GM03348 (cell line): Measurements from ENCODE around the gene FAAP20.

Source experiments
- DNase-seq: peaks from one replicate; pipeline ENCODE4 v3.0.0; 2012; ENCODE audit warnings: low spot score

The FAAP20 gene

GRCh38 chr1:2210084-2210653, 15.6 kb upstream of the FAAP20 start:
- DNase-seq: no peak

GRCh38 chr1:2209400-2210083, 15.0 kb upstream of the FAAP20 start:
- no peak for DNase-seq

- DNase-seq: peak; percentile 72
Observed at GRCh38 chr1:2208309-2209239, 14.0 kb upstream of the FAAP20 start.

GRCh38 chr1:2206813-2207487, 12.4 kb upstream of the FAAP20 start:
- DNase-seq: no peak

GRCh38 chr1:2205191-2205952, 10.8 kb upstream of the FAAP20 start:
- no peak for DNase-seq

GRCh38 chr1:2204415-2205190, 10.0 kb upstream of the FAAP20 start:
- DNase-seq: peak; percentile 98

- no peak for DNase-seq
Observed at GRCh38 chr1:2203671-2204414, 9.3 kb upstream of the FAAP20 start.

- no peak for DNase-seq
Observed at GRCh38 chr1:2202843-2203601, 8.4 kb upstream of the FAAP20 start.

- no peak for DNase-seq
Observed at GRCh38 chr1:2202008-2202575, 7.5 kb upstream of the FAAP20 start.

- DNase-seq: no peak
Observed at GRCh38 chr1:2201062-2201461, 6.5 kb upstream of the FAAP20 start.

GRCh38 chr1:2200308-2200943, 5.9 kb upstream of the FAAP20 start:
- no peak for DNase-seq

- DNase-seq: peak; percentile 94
Observed at GRCh38 chr1:2199042-2199810, 4.7 kb upstream of the FAAP20 start.

GRCh38 chr1:2198571-2198970, 4.0 kb upstream of the FAAP20 start:
- no peak for DNase-seq

- no peak for DNase-seq
Observed at GRCh38 chr1:2197707-2198165, 3.2 kb upstream of the FAAP20 start.

GRCh38 chr1:2196901-2197638, 2.5 kb upstream of the FAAP20 start:
- no peak for DNase-seq

GRCh38 chr1:2195785-2196184, 1.2 kb upstream of the FAAP20 start:
- DNase-seq: no peak
